GM18526 (cell line): ENCODE data around the gene TSR2.

Experiments used
- POLR2A ChIP-seq: IDR thresholded peaks from 3 replicates; pipeline ENCODE4 v1.6.1; 2011; ENCODE audit not compliant: insufficient read length; ENCODE audit errors: extremely low read depth

The TSR2 gene

DNA sequence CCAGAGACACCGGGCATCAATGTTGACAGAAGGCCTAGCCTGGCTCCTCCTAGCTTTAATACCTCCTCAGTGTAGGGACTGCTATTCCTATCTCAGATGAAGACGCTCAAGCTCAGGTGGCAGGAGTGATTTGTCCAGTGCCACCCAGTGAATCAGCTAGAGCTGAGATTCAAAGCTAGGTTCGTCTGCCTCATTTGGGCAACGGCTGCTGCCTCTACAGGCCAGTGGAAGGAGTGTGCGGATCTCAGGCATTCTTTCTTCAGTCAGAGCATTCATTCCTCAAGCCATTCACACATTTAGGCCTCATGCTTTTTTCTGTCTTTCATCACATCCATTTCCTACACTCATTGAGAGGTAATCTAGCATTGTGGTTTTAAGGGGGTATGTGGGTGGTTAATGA lies 7.3 kb downstream of the TSR2 start:
- TF ChIP-seq POLR2A: no peak

DNA sequence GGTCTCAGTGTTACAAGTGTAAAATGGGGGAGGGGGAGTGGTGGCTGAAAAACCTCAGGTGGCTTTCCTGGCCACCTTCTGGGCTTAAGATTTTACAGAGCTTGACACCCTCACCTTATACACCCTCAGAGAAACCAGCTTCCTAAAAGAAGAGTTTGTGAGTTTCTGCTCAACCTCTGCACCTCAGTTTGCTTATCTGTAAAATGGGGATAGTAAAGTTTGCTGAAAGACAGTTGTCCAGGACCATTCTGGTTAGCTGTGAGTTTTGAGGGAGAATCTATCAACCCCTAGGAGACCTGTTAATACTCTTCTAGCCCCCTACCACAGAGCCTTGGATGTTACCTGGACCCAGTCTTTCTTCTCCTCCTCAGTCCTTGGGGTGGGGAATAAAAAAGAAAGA lies 9.7 kb downstream of the TSR2 start:
- TF ChIP-seq POLR2A: no peak

DNA sequence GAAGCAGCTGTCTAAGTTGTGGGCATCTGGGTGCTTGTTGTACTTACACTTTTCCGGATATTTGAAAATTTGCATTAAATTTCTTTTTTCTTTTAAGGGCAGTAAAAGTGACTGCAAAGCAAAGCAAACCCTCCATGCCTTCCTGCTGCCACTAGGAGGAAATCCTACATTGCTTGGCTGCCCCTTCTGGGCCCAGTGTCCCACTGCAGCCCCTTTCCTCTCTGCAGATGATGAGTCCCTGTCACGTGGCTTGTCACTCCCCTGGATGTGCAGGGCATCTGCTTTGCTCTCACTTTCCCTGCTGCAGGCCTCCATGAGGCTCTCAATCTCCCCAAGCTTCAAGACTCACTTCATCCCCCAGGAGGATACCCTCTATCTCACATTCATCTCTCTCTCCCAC lies 12.7 kb downstream of the TSR2 start:
- no peak for TF ChIP-seq POLR2A

DNA sequence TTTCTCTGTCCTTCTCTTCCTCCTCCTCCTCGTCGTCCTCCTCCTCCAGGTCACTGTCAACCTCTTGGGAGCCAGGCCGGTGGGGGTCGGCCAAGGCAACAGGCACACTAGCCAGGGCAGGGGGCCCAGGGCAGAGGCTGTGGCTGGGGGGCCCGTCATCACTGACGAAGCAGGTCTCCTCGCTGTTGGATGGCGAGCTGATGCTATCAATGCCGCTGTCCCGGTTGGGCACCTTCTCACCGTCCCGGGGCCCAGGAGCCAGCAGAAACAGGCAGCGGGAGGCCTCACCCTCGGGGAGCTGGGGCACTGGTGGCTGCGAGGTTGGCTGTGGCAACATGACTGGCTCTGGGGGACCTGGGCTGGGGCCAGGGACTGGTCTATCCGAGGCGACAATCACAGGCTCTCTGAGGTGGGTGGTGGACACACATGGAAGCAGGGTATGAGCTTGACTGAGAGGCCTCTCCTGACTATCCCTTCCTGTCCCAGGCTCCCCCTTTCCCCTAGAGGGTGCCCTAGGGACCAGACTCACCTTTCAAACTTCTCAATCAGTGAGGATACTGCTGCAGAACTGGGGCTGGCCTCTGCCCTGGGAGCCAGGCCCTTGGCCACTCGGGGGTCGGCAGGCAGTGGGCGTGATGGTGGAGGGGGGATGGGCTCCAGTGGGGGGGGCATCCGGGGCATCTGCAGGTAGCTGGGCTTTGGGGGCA lies 30.0 kb downstream of the TSR2 start:
- TF ChIP-seq POLR2A: no peak

DNA sequence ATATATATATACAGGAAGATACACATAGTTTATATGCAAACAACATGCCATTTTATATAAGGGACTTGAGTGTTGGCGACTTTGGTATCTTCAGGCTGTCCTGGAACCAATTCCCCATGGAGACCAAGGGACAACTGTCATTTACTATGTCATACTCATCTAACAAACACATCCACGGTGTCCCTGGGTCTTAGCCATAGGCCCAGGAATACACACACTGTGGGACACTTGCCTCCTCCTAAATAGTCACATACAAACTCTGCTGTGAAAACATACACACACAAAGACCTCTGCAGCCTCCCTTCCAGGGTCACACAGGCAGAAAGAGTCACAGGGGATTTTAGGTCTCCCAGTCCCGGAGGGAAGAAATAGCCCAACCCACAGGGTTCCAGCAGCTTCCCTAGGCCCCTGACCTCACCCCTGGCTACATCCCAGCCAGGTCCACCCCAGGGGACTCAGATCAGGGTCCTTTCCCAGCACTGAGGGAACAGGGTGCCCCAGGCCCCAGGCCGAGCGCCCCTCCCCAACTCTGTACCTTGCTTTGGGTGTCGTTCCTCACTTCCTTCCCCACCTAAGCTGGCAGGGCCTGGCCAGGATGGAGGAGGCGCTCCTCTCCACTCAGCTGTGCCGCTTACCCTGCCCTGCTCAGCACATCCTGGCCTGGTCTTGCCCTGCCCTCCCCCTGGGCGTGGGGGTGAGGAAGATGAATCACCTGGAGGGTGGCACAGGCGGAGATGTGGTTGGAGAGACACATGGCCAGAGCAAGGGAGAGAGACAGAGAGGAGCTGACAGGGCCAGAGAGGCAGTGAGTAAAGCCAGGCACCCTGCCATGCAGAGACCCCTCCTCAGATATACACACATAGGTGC lies 34.0 kb downstream of the TSR2 start:
- TF ChIP-seq POLR2A: no peak

DNA sequence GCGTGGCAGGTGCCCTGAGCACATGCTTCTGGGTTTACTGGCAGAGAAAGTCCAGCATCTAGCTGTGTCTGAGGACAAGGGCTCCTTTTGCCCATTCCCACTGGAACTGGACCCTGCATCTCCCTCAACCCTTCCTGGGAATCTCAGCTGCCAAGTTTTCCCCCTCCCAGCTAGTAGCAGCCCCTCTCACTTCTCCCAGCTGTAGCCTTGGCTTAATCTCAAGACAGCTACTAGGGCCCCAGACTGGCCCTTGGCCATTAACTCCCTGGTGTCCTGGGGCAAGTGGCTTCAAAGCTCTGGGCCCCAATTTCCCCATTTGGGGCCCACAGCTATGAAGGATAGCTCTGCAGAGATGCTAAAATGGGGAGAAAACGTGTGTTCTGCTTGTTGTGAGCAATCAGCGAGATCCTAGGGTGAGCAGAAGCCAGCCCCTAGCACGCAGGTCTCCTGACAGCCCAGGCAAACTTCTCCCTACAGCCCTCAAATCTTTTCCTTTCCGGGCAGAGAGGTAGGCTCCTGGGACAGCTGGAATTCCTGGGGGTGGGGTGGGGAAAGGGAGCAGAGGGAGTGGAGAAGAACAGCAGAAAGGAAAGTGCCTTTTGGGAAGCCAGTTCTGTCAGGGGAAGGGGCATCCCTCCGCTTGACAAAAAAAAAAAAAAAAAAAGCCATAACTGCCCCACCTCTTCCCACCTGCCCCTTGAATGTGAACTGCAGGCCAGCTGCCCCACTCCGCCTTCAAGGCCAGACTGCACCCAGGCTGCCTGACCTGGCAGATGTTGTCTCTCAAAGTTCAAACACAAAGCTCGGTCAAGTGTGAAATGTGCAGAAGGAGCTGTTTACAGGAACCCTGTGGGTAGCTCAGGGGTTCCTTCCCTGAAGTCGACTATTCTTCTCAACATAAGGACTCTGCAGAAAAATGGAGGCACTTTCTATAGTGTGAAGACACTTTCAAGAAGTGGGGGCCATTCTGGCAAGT lies 39.2 kb downstream of the TSR2 start:
- TF ChIP-seq POLR2A: no peak

DNA sequence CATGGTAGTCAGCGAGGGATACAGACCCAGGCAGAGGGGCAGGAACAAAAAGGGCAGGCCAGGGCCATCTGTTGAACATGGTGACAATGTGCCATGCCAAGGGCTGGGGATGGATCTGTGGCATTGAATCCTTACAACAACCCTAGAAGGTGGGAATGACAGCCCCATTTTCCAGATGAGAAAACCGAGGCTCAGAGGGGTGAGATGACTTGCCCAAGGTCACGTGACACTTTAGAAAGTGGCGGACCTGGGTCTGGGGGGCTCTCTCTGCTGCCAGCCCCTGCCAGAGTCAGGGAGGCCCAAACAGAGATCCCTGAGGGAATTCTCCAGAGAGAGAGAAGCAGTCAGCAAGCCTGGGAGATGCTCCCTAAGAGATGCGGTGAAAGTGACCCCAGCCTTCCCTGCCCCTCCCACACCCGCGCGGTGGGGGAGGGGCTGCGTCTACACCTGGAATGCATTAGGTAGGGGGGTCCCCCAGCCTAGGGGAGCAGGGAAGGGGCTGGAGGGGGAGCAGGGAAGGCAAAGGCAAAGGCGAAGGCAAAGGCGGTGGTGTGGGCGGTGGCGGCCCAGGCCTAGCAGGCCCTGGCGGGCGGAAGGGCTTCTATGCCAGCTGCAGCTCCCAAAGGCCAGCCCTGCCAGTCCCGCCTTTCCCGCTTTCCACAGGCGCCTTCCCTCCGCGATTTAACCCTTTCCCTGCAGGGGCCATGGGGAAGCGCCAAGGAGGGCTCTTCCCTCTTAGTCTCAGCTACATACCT lies 42.8 kb downstream of the TSR2 start:
- no peak for TF ChIP-seq POLR2A

DNA sequence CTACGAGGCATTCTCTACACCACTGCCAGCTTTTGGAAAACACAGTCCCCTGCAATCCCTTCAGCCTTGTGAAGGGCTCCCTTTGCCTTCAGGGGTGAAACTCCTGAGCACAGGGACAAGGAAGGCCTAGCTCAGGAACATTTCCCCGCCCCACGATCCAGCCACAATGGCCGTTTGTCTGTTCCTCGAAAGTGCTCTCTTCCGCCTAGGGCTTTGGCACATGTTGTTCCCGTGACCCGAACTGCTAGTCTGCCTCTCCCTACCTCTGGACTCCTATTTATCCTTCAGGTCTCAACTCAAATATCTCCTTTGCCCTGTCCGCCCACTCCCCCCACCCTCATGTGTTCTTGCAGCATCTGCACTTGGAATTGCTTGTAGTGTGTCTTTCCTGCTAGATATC lies 43.7 kb downstream of the TSR2 start:
- no peak for TF ChIP-seq POLR2A

DNA sequence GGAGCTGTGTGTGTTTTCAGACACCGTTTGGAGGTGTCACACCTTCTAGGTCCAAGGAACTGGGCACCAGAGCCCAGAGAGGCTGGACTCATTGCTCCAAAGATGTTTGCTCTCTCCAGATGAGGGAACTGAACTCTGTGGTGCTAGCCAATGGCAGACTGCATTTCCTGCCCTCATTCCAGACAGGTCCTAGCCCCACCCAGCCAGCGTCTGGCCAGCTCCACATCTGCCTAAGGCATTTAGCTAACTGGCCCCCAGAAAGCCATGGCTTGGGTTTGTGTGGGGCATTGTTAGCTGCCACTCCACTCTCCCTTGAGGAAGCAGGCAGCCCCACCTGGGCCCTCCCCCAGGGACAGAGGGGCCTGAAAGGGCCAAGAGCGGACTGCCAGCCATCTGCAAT lies 44.5 kb downstream of the TSR2 start:
- no peak for TF ChIP-seq POLR2A

DNA sequence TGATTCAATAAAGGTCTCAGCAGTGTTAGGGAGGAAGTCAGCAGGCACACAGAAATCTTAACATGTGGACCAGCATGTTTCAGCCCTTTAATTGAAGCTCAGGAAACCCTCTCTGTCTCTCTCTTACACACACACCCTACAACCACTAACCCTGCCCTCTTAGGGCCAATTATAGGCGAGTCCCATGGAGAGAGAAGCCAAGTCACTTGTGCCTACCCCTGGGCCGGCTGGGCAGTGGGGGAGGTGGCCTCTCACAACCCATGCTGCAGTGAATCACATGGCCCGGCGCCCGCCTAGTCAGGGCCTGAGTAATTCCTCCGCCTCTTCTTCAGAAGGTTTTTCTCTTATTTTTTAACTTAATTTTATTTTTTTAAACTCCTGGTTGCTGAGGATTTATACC lies 52.1 kb downstream of the TSR2 start:
- TF ChIP-seq POLR2A: no peak

DNA sequence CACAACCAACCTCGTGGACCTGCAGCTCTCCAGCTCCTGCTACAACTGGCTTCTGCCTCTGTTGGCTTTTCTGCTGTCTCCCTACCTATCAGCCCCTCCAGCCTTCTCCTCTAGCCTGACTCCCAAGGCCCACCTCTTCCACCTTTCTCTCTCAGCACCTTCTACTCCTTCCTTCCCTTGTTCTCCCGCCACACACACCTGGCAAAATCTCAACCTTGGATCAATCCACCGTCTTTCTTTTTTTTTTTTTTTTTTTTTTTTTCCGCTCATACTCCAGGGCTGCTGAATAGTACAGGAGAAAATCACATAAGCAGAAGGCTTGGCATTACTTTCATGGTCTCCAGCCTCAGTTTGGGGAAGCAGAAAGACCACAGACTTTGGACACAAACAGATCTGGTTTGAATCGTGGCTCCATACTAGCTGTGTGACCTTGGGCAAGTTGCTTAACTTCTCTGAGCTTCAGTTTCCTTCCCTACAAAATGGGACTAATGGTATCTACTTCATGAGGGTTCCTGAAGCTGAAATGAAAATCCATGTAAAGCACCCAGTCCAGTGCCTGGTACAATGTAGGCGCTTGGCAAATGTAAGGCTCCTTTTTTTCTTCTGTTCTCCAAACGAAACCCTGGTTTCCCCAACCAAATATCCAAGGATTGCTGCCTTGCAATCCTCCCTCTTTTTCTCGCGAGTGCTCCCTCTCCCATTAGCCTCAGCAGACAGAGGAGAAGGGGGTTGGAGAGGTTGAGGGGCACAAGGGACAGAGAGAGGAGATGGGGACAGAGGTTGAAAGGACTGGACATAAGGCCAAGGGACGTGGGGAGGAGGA lies 54.2 kb downstream of the TSR2 start:
- no peak for TF ChIP-seq POLR2A
